Cardiac muscle cell (in vitro differentiated cells and primary cell): ENCODE measurements around the gene GATA5. TPM values are rescaled to one million over a fixed set of nuclear protein-coding genes. Genes with fewer than 3 reads are reported as not detected.

Experiments used
- DNase-seq, 2 donors: peaks; one replicate each; pipeline versions ENCODE4 v3.0.0 to v3.0.0-alpha.2; 2010 to 2017; ENCODE audit warnings: low read depth in 1 of 2, low spot score in 1 of 2
- H3K27ac ChIP-seq: fragments of 200-600 bp; sonication (generic); 2 replicates; pipeline ENCODE4 v1.5.1; 2016
- H3K27me3 ChIP-seq: fragments of 200-600 bp; sonication (generic); 2 replicates; pipeline ENCODE4 v1.6.0; 2016; ENCODE audit warnings: control low read depth
- H3K36me3 ChIP-seq: fragments of 200-600 bp; sonication (generic); 2 replicates; pipeline ENCODE4 v1.5.1; 2016; ENCODE audit warnings: control low read depth
- H3K4me1 ChIP-seq: fragments of 200-600 bp; sonication (generic); 2 replicates; pipeline ENCODE4 v1.8.1; 2017; ENCODE audit warnings: low read depth, mild to moderate bottlenecking, mixed run types
- H3K4me3 ChIP-seq: fragments of 200-600 bp; sonication (generic); 2 replicates; pipeline ENCODE4 v1.5.1; 2016; ENCODE audit warnings: mild to moderate bottlenecking
- H3K9me3 ChIP-seq: fragments of 200-600 bp; sonication (generic); 2 replicates; pipeline ENCODE4 v1.5.1; 2017; ENCODE audit warnings: low read depth, mild to moderate bottlenecking, control low read depth
- CTCF ChIP-seq: IDR thresholded peaks from 2 replicates; pipeline ENCODE4 v1.5.1; 2012; ENCODE audit warnings: low read depth, mild to moderate bottlenecking, low read length
- polyA plus RNA-seq: library from polyadenylated mRNA; unstranded; fragments of >200 nt; fragmentation: Nextera tagmentation; extraction: Ambion mirVana; gene quantifications from 2 replicates; pipeline ENCODE4 v1.2.1, GENCODE V29; 2016
- total RNA-seq: library from RNA; depleted of rRNA; stranded (reverse); fragments of >200 nt; gene quantifications from 2 replicates; pipeline ENCODE4 v1.2.3, GENCODE V29; 2016

GATA5 gene
- total and polyA plus RNA-seq, 2 experiments from 2014 or later = 66.8 to 103 TPM

- no peaks in the 10 kb centered on the region for H3K27me3 ChIP-seq
Measured at GRCh38 chr20:62420846-62421715, 54.7 kb downstream of the GATA5 start.

GRCh38 chr20:62419759-62420158, 56.0 kb downstream of the GATA5 start:
- DNase-seq = no peak
- no peaks in the 10 kb centered on the region for H3K9me3 ChIP-seq
- no peak overlapping the region for H3K27ac ChIP-seq
- no peak for TF ChIP-seq CTCF
- H3K36me3 ChIP-seq = no peaks in the 10 kb centered on the region
- no peaks in the 10 kb centered on the region for H3K4me1 ChIP-seq
- no peaks in the 10 kb centered on the region for H3K27me3 ChIP-seq
- H3K4me3 ChIP-seq = no peak overlapping the region

More at GRCh38 chr20:62420846-62421715, 54.7 kb downstream of the GATA5 start:
- DNase-seq = no peak
- Histone ChIP-seq H3K4me1 (no peaks in the 10 kb centered on the region), H3K9me3 (no peaks in the 10 kb centered on the region), H3K27ac (no peak overlapping the region), H3K4me3 (no peak overlapping the region), H3K36me3 (no peaks in the 10 kb centered on the region)
- TF ChIP-seq CTCF = no peak

GRCh38 chr20:62418709-62419487, 56.9 kb downstream of the GATA5 start:
- no peak for TF ChIP-seq CTCF
- H3K4me1 ChIP-seq = no peaks in the 10 kb centered on the region
- no peak for DNase-seq
- H3K36me3 ChIP-seq = no peaks in the 10 kb centered on the region
- no peaks in the 10 kb centered on the region for H3K9me3 ChIP-seq
- H3K27ac ChIP-seq = no peak overlapping the region
- H3K4me3 ChIP-seq = no peak overlapping the region
- H3K27me3 ChIP-seq = no peaks in the 10 kb centered on the region

- Histone ChIP-seq H3K9me3 (no peaks in the 10 kb centered on the region), H3K4me3 (no peak overlapping the region), H3K27me3 (no peaks in the 10 kb centered on the region), H3K27ac (no peak overlapping the region), H3K36me3 (no peaks in the 10 kb centered on the region), H3K4me1 (no peaks in the 10 kb centered on the region)
- DNase-seq = no peak
- no peak for TF ChIP-seq CTCF
Measured at GRCh38 chr20:62417981-62418708, 57.6 kb downstream of the GATA5 start.
